Kidney (tissue), 14 donors: ENCODE results near the gene CASP8. TPM values are rescaled to one million over a fixed set of nuclear protein-coding genes. Genes with fewer than 3 reads are reported as not detected.

Experiments used
- DNase-seq, 5 donors: peaks; one replicate each; pipeline ENCODE4 v3.0.0-alpha.2; 2013 to 2020
- FAIRE-seq: peaks from 2 replicates; lab custom pipeline; 2012; peaks lifted over from hg19 to GRCh38; lab: Jason Lieb, UNC
- H3K27ac ChIP-seq, 2 donors: one replicate each; pipeline ENCODE4 v1.7.0; 2013; ENCODE audit warnings: low read depth in 2 of 2, low read length in 2 of 2, inconsistent platforms in 1 of 2
- H3K27me3 ChIP-seq: one replicate; pipeline ENCODE4 v1.7.1; 2013; ENCODE audit warnings: low read length, inconsistent platforms; ENCODE audit not compliant: control insufficient read depth, insufficient read depth
- H3K36me3 ChIP-seq, 3 donors: one replicate each; pipeline versions ENCODE4 v1.7.0 to v1.7.1; 2013; ENCODE audit warnings: low read length in 3 of 3, control low read depth in 1 of 3, inconsistent platforms in 1 of 3; ENCODE audit not compliant: insufficient read depth in 3 of 3, control insufficient read depth in 2 of 3
- H3K4me1 ChIP-seq, 3 donors: one replicate each; pipeline versions ENCODE4 v1.7.0 to v1.7.1; 2013; ENCODE audit warnings: low read length in 3 of 3, inconsistent platforms in 1 of 3, low read depth in 1 of 3; ENCODE audit not compliant: control insufficient read depth in 2 of 3, insufficient read depth in 2 of 3
- H3K4me3 ChIP-seq, 3 donors: one replicate each; pipeline versions ENCODE4 v1.7.0 to v1.8.1; 2013; ENCODE audit warnings: low read length in 3 of 3, control low read depth in 1 of 3, inconsistent platforms in 1 of 3
- H3K9ac ChIP-seq, 3 donors: one replicate each; pipeline versions ENCODE4 v1.7.0 to v1.7.1; 2013; ENCODE audit warnings: low read length in 3 of 3, control low read depth in 1 of 3, inconsistent platforms in 1 of 3
- H3K9me3 ChIP-seq, 3 donors: one replicate each; pipeline versions ENCODE4 v1.7.0 to v1.7.1; 2013; ENCODE audit warnings: low read length in 3 of 3, control low read depth in 1 of 3, inconsistent platforms in 1 of 3; ENCODE audit not compliant: control insufficient read depth in 2 of 3, insufficient read depth in 1 of 3
- CTCF ChIP-seq: IDR thresholded peaks from 3 replicates; pipeline ENCODE4 v1.5.1; 2012; ENCODE audit warnings: mild to moderate bottlenecking, moderate library complexity, borderline replicate concordance; ENCODE audit not compliant: insufficient read depth; ENCODE audit errors: extremely low read depth
- intact Hi-C: fragments of 100-400 bp; cut with DNase I; formaldehyde crosslinking; loops from one replicate; pipeline ENCODE4 v1.11.1; 2022
- polyA plus RNA-seq: library from polyadenylated mRNA; stranded (reverse); fragments of 350-450 nt; fragmentation: Illumina TruSeq; extraction: RNeasy Lipid Tissue Mini Kit (QIAGEN cat#74804); gene quantifications from one replicate; pipeline ENCODE4 v1.2.3, GENCODE V29; 2014; ENCODE audit warnings: low read depth, low replicate concordance; ENCODE audit not compliant: insufficient read depth
- total RNA-seq: library from RNA; stranded (reverse); fragmentation: NEBNext Ultra II Directional; extraction: Animal tissue kit (Norgen Biotek cat#: 25700); gene quantifications from one replicate; pipeline ENCODE4 v1.2.1, GENCODE V29; 2021
- donor health status: control.
- donor health status: control.
- donor health status: control.
- donor health status: control.
- donor health status: control.
- donor health status: DM: yes; HTN: yes; CAD: no.
- donor health status: Normal renal cell carcinoma (clear cell type).

Gene CASP8
- total and polyA plus RNA-seq, 2 donors from 2014 or later, result 8.0 to 35.3 TPM

GRCh38 chr2:201218780-201219179 lies 41.6 kb upstream of the CASP8 start:
- H3K4me3 ChIP-seq, result no peak overlapping the region
- TF ChIP-seq CTCF, result no peak
- H3K27me3 ChIP-seq, result no peaks in the 10 kb centered on the region
- H3K27ac ChIP-seq, result no peak overlapping the region
- intact Hi-C loops, result no loop called here
- H3K36me3 ChIP-seq, result peaks cover 0 to 6% (median 0%) of the 10 kb centered on the region in 3 donors
- H3K4me1 ChIP-seq, result peaks cover 0 to 10% (median 8%) of the 10 kb centered on the region in 3 donors
- FAIRE-seq, result no peak
- H3K9ac ChIP-seq, result no peak overlapping the region
- H3K9me3 ChIP-seq, result no peaks in the 10 kb centered on the region
- DNase-seq, result no peak

- Histone ChIP-seq H3K4me1 (peaks cover 0 to 10% (median 8%) of the 10 kb centered on the region in 3 donors), H3K27me3 (no peaks in the 10 kb centered on the region), H3K36me3 (peaks cover 0 to 6% (median 0%) of the 10 kb centered on the region in 3 donors), H3K9ac (peak overlapping the region in 1 of 3 donors; percentile 4), H3K27ac (peak overlapping the region in 1 of 2 donors; percentile 20), H3K4me3 (no peak overlapping the region), H3K9me3 (no peaks in the 10 kb centered on the region)
- intact Hi-C loops, result no loop called here
- DNase-seq (peak in 1 of 5 donors; percentile 33), FAIRE-seq (no peak)
- no peak for TF ChIP-seq CTCF
Observed at GRCh38 chr2:201219328-201220096, 40.8 kb upstream of the CASP8 start.

- H3K9me3 ChIP-seq, result no peaks in the 10 kb centered on the region
- no peak for FAIRE-seq
- H3K9ac ChIP-seq, result peak overlapping the region in 1 of 3 donors; percentile 4
- no peak for TF ChIP-seq CTCF
- intact Hi-C loops, result no loop called here
- peaks cover 0 to 6% (median 0%) of the 10 kb centered on the region in 3 donors for H3K36me3 ChIP-seq
- H3K27ac ChIP-seq, result no peak overlapping the region
- no peaks in the 10 kb centered on the region for H3K27me3 ChIP-seq
- peak in 2 of 5 donors; percentile 34 to 54 for DNase-seq
- peaks cover 0 to 10% (median 8%) of the 10 kb centered on the region in 3 donors for H3K4me1 ChIP-seq
- no peak overlapping the region for H3K4me3 ChIP-seq
Observed at GRCh38 chr2:201220102-201220570, 40.2 kb upstream of the CASP8 start.
